SH-SY5Y (cell line): ENCODE measurements around the gene ITGB2.

Experiments
- GATA2 ChIP-seq: IDR thresholded peaks from 2 replicates; pipeline ENCODE4 v1.6.1; 2011; ENCODE audit warnings: mild to moderate bottlenecking, low read depth, low read length
- GATA3 ChIP-seq: IDR thresholded peaks from 2 replicates; pipeline ENCODE4 v1.6.1; 2011; ENCODE audit warnings: low read depth, mild to moderate bottlenecking, low read length, moderate library complexity

The ITGB2 gene

DNA sequence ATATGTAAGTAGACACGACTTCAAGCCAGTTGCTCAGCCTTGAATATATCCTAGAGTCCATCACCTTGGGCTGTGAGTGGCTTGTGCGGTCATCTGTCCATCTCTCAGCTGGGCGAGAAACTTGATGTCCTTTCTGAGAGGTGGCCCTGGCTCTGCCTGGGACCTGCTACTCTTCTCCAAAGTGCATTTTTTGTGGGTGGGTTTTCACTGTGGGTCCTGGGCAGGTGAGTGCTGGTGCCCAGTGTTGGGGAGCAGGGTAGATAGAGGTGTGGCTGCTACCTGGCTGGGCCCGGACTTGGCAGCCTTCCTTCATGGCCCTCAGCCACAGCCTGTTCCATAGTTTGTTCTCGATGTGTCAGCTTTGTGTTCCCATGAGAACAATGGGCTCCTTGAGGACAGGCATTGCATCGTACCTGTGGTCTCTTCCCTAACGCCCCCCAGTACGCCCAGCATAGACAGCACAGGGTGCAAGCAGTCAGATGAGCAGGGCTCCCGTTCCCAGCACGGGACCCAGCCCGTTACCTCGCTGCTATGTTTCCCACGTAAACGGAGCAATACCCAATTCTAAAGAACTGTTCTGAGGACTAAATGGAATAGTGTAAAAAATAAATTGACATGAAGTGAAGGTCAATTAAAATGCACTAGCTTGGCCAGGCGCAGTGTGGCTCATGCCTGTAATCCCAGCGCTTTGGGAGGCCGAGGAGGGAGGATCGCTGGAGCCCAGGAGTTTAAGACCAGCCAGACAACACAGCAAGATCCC is 18.3 kb upstream of the ITGB2 start:
- TF ChIP-seq GATA3, result no peak
- TF ChIP-seq GATA2, result no peak

DNA sequence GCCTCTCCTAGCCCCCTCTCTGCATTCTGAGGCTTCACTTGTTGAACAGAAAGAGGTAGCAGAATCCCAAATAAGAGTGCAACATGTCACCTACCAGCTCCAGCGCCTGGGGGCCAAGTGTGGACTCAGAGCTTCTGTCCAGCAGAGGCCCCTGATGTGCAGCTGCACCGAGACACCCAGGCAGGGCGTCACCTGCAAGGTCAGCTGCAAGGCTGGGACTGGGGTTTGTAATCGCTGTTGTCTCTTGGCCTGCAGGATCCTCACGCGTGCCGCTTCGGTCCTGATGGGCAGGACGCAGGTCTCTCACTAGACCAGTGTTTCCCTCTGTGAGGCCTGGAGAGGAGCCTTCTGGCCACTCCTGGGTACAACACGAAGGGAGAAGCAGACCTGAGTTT is 14.8 kb upstream of the ITGB2 start:
- TF ChIP-seq GATA2 (no peak), GATA3 (no peak)

DNA sequence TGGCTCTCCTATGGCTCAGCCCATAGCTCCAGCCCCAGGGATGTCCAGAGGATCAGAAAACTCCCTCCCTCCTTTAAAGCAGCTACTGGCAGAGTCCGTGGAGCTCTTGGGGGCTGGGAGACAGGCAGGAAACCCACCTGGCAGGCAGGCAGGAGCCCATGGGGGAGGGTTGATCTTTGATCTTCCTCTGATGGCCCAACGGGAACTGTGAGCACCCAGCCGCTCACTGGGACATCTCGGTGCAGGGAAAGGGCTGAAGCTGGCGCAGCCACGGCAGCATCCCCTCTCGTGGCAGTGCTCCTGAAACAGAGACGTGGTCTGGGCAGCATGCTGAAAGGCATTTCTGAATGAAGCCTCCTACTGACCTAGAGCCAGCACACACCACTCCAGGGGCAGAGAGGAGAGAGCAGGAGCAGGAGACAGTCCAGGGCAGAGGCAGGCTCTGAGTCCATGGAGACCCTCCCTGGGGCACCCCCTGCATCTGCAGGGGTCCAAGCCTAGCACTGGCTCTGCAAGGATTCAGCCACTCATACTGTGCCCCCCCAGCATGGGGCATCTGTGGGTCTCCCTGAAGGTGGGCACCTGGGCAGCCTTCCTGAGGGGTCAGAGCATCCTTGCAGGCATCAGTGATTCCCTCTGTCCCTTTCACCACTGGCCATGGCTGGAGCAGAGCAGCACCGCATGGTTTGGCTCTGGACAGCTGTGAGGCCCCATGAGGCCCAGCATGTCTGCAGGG is 14.3 kb upstream of the ITGB2 start:
- TF ChIP-seq GATA2 (no peak), GATA3 (no peak)

DNA sequence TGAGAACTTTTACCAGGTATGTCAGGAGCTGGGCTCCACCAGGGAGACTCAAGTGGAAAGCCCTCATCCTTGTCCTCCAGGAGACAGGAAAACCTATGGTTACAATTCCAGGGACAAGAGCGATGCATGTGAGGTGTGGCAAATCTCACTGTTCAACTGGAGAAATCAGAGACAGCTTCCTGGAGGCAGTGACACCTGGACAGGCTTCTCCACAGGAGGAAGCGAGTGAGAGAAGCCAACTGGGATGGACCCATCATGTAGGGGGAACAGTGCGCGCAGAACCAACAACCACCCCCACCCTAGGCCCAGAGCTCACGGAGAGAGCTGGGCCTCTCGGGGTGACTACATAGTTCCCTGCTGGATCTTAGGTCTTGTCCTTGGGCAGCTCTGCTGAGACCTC is 13.6 kb upstream of the ITGB2 start:
- no peak for TF ChIP-seq GATA2
- TF ChIP-seq GATA3, result no peak

DNA sequence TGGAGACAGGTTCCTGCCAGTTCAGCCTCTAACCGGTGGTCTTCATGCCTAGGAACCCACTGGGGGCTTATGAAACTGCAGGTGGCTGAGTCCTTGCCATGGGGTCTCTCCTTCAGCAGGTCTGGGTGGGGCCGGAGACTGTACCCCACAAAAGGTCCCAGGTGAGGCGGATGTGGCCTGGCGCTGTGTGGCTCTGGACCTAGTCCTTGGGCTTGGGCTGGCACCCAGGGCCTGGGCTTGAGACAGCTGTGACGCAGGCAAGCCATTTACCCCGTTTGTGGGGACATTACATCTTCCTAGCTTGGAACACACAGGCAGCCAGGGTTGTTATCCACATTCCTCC is 13.2 kb upstream of the ITGB2 start:
- TF ChIP-seq GATA2 (no peak), GATA3 (no peak)

DNA sequence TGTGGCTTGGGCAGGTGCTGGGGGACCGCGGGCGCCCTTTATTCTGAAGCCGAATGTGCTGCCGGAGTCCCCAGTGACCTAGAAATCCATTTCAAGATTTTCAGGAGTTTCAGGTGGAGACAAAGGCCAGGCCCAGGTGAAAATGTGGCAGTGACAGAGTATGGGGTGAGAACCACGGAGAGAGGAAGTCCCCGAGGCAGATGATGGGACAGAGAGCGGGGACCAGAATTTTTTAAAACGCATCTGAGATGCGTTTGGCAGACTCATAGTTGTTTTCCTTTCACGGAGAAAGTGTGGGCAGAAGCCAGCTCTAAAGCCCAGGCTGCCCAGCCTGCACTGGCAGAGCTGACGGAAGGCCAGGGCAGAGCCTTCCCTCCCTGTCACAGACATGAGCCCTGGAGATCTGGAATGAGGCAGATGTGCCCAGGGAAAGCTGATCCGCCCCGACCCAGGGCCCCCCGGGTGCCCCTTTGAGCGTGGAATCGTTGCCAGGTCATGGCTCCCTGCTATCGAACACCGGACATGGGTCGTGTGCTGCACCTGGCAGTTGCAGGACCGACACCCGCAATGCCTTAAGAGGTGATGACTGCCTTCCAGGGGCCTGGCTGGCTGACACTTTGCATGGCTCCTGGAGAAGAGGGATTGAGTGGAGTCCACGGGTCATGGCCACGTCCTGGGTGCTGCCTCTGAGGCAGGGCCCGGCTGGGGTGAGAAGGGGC is 12.7 kb upstream of the ITGB2 start:
- TF ChIP-seq GATA2 (no peak), GATA3 (no peak)

DNA sequence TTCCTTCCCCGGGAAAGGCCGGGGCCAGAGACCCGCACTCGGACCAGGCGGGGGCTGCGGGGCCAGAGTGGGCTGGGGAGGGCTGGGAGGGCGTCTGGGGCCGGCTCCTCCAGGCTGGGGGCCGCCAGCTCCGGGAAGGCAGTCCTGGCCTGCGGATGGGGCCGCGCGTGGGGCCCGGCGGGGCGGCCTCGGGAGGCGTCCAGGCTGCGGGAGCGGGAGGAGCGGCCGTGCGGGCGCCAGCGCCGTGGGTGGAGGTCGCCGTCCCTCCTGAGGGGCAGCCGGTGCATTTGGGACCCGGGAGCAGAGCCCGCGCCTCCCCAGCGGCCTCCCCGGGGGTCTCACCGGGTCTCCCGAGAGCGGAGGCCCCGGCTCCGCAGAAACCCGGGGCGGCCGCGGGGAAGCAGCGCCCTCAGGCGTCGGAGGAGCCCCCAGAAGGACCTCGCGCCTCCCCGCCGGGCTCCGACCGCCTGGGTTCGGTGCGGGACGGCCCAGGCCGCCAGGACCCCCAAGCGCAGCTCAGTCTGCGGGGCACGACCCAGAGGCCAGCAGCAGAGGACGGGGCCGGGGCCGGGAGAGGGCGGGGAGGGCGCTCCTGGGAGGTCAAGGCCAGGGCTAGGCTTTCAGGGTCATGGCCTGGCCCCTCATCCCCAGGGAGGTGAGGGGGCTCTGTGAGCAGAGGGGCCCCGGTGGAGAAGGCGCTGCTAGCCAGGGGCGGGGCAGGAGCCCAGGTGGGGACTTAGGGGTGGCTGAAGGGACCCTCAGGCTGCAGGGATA is 11.9 kb upstream of the ITGB2 start:
- TF ChIP-seq GATA2, result no peak
- TF ChIP-seq GATA3, result no peak

DNA sequence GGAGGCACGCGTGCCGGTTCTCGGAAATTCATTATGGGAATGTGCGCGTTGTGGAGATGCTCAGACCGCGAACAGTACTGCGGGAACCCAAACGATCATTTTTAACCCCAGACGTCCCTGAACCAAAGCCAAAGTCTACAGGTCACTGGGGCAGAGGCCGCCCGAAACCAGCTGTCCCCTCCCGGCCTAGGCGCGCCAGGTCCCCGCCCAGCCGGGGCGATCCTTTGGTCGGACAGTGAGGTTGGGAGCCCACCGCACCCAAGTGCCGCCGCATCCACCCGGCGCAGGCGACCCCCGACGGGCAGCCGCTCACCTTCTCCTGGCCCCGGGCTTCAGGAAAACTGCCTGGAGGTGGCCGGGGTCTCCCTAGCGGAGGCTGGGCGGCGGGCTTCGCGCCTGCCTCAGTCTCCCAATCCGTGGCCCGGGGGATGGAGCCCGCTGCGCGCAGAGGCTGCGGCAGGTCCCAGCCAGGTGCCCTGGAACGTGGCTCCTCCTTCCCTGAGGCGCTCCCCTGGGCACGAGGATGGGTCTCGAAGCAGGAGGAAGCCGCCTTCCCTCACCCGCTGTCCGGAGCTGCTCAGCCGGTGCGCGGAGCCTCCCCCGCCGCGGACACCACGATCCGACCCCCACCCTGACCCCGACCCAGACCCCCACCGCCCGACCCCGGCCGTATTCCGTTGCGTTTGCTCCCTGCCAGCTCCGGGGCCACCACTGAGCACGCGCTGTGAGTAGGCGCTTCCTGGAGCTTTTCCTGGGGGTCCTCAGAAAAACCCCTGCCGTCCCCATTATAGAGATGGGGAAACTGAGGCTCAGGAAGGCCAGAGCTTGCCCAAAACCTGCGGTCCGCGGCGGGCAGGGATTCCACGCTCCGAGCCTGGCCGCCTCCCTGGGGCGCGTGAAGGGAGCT is 11.1 kb upstream of the ITGB2 start:
- no peak for TF ChIP-seq GATA3
- no peak for TF ChIP-seq GATA2

DNA sequence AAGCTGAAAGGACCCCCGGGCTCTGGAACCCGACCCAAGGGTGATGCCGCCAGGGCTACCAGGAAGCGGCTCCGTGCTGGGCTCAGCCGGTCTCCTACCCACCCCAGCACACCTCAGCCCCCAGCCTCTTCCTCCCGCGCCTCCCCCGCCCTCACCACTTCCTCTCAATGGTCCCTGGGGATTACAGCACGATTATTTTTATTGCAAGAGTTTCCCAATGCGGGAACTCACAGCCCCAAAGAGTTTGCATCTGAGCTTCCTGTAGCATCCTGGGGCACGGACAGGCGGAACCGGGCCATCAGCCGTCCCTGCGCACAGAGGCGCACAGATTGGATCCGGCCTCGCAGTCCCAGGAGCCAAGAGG is 10.4 kb upstream of the ITGB2 start:
- no peak for TF ChIP-seq GATA3
- no peak for TF ChIP-seq GATA2

DNA sequence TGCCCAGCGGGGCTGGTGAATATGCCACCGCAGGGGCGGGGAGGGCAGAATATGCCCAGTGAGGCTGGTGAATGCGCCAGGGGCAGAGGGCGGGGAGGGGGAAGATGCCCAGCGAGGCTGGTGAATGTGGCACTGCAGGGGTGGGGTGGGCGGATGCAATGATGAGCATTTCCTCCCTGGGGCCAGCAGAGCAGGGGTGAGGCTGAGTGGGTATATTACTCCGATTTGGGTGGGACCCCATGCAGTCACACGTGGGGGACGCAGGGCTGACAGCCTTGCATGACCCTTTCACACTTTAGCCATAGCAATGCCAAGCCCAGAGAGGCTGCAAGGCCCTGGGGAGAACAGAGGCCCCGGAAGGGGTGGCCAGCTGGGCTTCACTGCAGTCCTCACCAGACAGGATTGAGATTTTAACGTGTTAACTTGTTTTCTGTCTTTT is 9.9 kb upstream of the ITGB2 start:
- no peak for TF ChIP-seq GATA3
- TF ChIP-seq GATA2, result no peak

DNA sequence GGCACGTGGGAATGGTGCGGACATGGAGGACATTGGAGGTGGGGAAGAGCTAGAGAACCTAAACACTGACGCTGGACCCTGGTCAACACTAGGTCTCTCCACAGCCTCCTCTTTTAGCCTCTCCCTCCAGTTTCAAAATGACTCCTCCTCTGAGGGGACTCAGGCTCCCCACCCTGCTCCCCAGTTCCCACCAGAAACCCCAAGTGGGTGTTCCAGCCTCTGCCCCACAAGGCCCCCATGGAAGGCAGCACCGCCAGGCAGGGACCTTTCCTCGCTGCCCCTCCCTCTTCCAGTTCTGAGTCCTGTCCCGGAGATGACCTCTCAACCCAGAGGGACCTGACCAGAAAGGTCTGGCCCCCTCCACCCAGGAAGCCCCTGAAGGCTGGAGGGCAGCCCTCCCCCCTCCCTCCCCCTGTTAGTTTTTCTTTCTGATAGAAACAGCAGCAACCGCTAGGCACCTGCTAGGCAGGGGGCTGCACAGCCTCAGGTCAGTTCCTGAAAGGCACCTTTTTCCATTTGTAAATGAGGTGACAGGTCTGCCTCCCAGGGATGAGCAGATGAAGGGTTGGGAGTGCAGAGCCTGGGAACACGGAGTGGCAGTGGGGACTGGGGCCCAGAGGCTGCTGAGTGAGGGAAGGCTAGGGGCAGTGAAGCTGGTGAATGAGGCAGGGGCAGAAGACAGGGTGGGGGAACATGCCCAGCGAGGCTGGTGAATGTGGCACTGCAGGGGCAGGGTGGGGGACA is 9.3 kb upstream of the ITGB2 start:
- TF ChIP-seq GATA2, result no peak
- no peak for TF ChIP-seq GATA3

DNA sequence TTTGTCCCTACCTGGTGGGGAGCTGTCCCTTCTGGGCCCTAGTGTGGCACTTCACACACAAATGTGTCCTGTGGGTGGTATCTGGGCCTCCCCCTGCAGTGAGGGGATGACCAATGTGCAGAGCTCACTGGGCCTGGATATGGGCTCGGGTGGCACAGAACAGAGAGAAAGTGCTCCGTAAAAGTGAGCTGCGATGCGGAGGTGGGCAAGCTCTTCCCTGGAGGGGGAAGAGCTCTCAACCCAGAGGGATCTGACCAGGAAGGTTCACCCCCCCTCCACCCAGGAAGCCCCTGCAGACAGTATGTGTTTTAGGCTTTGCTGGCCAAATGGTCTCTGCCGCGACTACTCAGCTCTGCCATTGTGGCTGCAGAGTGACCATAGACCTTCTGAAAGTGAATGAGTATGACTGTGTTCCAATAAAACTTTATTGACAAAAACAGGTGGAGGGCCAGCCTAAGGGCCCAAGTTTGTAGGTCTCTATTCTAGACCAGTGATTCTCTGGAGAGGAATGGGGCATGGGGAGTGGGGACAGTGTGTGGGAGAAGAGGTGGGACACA is 8.6 kb upstream of the ITGB2 start:
- TF ChIP-seq GATA2 (no peak), GATA3 (no peak)
